Tibial nerve (tissue), 4 donors: ENCODE measurements around the gene MICAL2.

ENCODE experiments used
- CTCF ChIP-seq, 5 experiments: fragments of 200-600 bp in 3 of 5; fragments of 450-650 bp in 2 of 5; sonication (generic) in 3 of 5; IDR thresholded peaks; one replicate each; pipeline ENCODE4 v1.5.1; 2016 to 2019; ENCODE audit warnings: antibody characterized with exemption in 5 of 5, mild to moderate bottlenecking in 3 of 5, moderate library complexity in 2 of 5
- EP300 ChIP-seq, 2 donors: sonication (generic); formaldehyde crosslinking; IDR thresholded peaks; one replicate each; pipeline ENCODE4 v1.6.1; 2017; ENCODE audit warnings: antibody characterized with exemption in 2 of 2, mild to moderate bottlenecking in 1 of 2
- POLR2A ChIP-seq, 2 donors: fragments of 450-650 bp; IDR thresholded peaks; one replicate each; pipeline ENCODE4 v1.6.1; 2017; ENCODE audit warnings: antibody characterized with exemption in 2 of 2, mild to moderate bottlenecking in 2 of 2, moderate library complexity in 2 of 2

DNA sequence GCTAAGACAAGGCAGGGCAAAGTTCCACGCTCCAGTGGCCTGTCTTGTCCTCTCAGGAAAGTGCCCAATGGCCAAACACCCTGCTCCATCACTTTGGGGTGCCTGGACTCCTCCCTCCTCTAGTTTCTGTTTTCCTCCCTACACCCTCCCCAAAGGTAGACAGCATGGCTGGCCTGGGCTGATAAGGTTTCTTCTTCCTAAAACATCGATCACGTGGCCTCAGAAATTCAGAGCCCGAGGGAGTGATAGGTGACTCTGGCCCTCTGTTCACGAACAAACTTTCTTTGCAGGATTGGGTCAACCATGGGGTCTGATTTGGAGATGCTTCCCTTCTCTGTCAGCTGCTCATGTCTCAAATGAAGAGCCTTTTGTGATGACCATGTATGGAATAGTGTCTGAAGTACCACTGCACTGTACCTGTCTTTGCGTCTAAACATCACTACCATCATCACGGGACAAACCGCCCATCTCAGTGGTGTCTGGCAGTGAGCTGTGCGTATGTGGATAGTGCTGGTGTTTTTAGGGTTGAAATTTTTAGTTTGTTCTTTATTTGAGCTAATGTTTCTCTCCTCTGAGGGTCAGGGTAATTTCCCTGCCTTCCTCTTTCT lies 6.1 kb downstream of the MICAL2 start:
- TF ChIP-seq CTCF (IDR thresholded peaks at IDR 0.05) (no peak), POLR2A (IDR thresholded peaks at IDR 0.05) (no peak), EP300 (IDR thresholded peaks at IDR 0.05) (no peak)
